Body of pancreas (tissue), 4 donors: ENCODE results near the gene HNRNPF. TPM values are rescaled to one million over a fixed set of nuclear protein-coding genes. Genes with fewer than 3 reads are reported as not detected.

ENCODE experiments used
- ATAC-seq: fragments of 150-250 bp; one replicate; pipeline ENCODE4 v1.9.1; 2016
- DNase-seq, 4 donors: peaks; one replicate each; pipeline ENCODE4 v3.0.0-alpha.2; 2019
- H3K27ac ChIP-seq, 4 donors: fragments of 200-600 bp; sonication (generic); 1 replicate in 3 of 4; 2 replicates in 1 of 4; pipeline versions ENCODE4 v1.5.1 to v1.6.1; 2016 to 2019; ENCODE audit warnings: mild to moderate bottlenecking in 1 of 4, mixed read lengths in 1 of 4, moderate library complexity in 1 of 4
- H3K27me3 ChIP-seq, 2 donors: fragments of 200-600 bp; sonication (generic); one replicate each; pipeline ENCODE4 v1.6.0; 2016; ENCODE audit warnings: mild to moderate bottlenecking in 1 of 2
- H3K36me3 ChIP-seq, 2 donors: fragments of 200-600 bp; sonication (generic); replicated peaks in 1 of 2; 2 replicates each; pipeline ENCODE4 v1.5.1; 2016; ENCODE audit warnings: low read depth in 2 of 2; ENCODE audit not compliant: insufficient read depth in 1 of 2
- H3K4me1 ChIP-seq: fragments of 200-600 bp; sonication (generic); one replicate; pipeline ENCODE4 v1.6.0; 2016
- H3K4me3 ChIP-seq, 2 donors: fragments of 200-600 bp; sonication (generic); 1 replicate in 1 of 2; 2 replicates in 1 of 2; pipeline ENCODE4 v1.5.1; 2016 to 2019
- H3K9me3 ChIP-seq, 3 donors: fragments of 200-600 bp; sonication (generic); 1 replicate in 2 of 3; 2 replicates in 1 of 3; pipeline ENCODE4 v1.5.1; 2016
- CTCF ChIP-seq, 7 experiments: fragments of 450-650 bp in 4 of 7; fragments of 200-600 bp in 3 of 7; sonication (generic) in 3 of 7; IDR thresholded peaks; one replicate each; pipeline ENCODE4 v1.5.1; 2016 to 2019; ENCODE audit warnings: antibody characterized with exemption in 7 of 7
- POLR2A ChIP-seq, 3 donors: fragments of 450-650 bp; IDR thresholded peaks; one replicate each; pipeline ENCODE4 v1.6.1; 2016; ENCODE audit warnings: antibody characterized with exemption in 3 of 3, mild to moderate bottlenecking in 2 of 3
- WGBS, 2 donors: methylation state at CpG; one replicate each; pipeline ENCODE4 v1.1.5; 2017; 5-methylcytosine and 5-hydroxymethylcytosine counted together
- intact Hi-C: fragments of 100-400 bp; cut with DNase I; formaldehyde crosslinking; loops from one replicate; pipeline ENCODE4 v1.15.1; 2023
- total RNA-seq, 2 donors: library from RNA; depleted of rRNA; stranded (reverse); fragments of >200 nt; gene quantifications; one replicate each; pipeline ENCODE4 v1.1.0, GENCODE V29; 2016

HNRNPF gene
- total RNA-seq, 2 donors from 2014 or later, result 33.6 to 80.9 TPM

DNA sequence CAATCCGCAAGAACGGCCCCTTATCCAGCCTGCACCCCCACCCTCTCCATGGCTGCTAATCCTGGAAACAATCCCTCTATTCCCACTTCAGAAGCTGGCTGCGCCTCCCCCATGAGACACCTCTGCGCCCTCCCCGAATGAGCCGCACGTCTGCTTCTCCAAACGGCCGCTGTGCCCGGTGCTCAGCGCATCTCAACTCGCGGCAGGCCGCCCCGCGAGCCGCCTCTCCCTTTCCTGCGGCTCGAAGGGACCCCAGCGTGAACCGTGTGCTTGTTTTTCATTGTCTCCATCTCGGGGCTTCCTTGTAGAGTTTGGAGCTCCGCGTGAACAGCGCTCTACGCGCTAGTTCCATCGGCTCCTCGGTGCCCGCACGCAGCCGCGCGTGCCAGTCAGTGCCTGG is 58.3 kb downstream of the HNRNPF start:
- H3K27me3 ChIP-seq, result no peaks in the 10 kb centered on the region
- TF ChIP-seq CTCF (IDR thresholded peaks at IDR 0.05) (no peak), POLR2A (IDR thresholded peaks at IDR 0.05) (no peak)
- H3K4me3 ChIP-seq, result no peak overlapping the region
- DNase-seq, result no peak
- no peak for ATAC-seq
- H3K9me3 ChIP-seq, result no peaks in the 10 kb centered on the region
- 18 to 48% methylated on average over 32 to 34 of the region's 34 CpGs for WGBS, 2 donors
- H3K4me1 ChIP-seq, result peaks cover 11% of the 10 kb centered on the region
- intact Hi-C loops, result no loop called here
- H3K27ac ChIP-seq, result no peak overlapping the region
- H3K36me3 ChIP-seq, result no peaks in the 10 kb centered on the region

DNA sequence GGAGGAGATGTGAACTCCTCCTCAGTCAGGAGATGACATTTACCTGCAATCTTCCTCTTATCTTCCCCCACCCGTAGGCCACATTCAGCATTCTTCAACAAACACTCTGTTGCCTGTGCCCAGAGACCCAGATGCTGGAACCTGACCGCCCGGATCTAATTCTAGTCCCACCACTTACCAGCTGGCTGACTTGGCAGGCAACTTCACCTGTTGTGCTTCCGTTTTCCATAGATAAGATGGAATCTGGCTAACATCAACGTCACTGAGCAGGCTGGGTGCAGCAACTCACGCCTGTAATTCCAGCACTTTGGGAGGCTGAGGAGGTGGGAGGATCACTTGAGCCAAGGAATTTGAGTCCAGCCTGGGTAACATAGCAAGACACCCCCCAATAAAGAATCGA is 58.8 kb downstream of the HNRNPF start:
- 23 to 33% methylated on average over 7 of the region's 7 CpGs for WGBS, 2 donors
- intact Hi-C loops, result no loop called here
- ATAC-seq, result peak; percentile 25
- no peaks in the 10 kb centered on the region for H3K36me3 ChIP-seq
- H3K27me3 ChIP-seq, result no peaks in the 10 kb centered on the region
- no peaks in the 10 kb centered on the region for H3K9me3 ChIP-seq
- TF ChIP-seq CTCF (IDR thresholded peaks at IDR 0.05), result no peak
- TF ChIP-seq POLR2A (IDR thresholded peaks at IDR 0.05), result no peak
- H3K4me3 ChIP-seq, result no peak overlapping the region
- DNase-seq, result peak in 3 of 4 donors; percentile 38 to 50 (median 39)
- no peak overlapping the region for H3K27ac ChIP-seq
- peaks cover 11% of the 10 kb centered on the region for H3K4me1 ChIP-seq

DNA sequence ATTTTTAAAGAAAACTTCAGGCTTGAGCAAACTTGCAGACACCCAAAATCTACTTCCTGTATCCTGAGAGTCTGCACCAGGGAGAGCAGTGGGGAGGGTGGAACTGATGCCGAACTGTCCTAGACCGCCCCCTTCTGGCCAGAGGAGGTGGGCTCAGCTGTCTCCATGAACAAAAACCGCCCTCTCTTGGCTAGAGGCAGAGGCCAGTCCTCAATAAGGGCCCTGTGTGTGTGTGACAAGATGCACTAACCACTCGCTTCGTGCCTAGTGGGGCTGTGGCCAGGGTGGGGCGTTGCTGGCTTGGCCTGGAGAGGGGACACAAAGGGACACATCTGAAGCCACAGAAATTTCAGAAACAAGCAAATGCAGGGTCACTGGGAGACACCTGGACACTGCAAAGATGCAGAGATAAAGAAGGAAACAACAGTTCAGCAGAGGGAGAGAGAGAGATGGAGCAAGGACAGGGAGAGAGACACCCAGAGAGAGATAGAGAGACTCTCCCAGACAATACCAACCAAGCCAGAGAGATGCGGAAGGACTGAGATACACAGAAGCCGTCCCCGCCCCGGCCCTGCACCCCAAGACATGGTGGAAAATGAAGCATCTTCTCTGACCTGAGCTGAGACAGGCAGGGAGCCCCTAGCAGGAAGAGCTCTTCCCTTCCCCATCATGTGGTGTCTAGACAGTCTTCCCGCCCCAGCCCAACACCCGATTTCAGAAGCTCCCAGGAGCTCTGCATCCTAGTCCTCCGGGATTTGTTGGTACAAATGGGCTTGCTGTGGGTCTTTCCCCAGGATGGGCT is 60.3 kb downstream of the HNRNPF start:
- Histone ChIP-seq H3K4me1 (peaks cover 11% of the 10 kb centered on the region), H3K9me3 (no peaks in the 10 kb centered on the region), H3K27me3 (no peaks in the 10 kb centered on the region), H3K36me3 (no peaks in the 10 kb centered on the region), H3K4me3 (no peak overlapping the region), H3K27ac (no peak overlapping the region)
- WGBS, 2 donors, result 53 to 57% methylated on average over 12 to 13 of the region's 13 CpGs
- DNase-seq (peak; percentile 82 to 91 (median 88)), ATAC-seq (peak; percentile 96)
- intact Hi-C loops, result loop anchor here (5.0 kb wide), 1 partner anchor 56 kb away; no protein-coding TSS in a partner anchor
- TF ChIP-seq CTCF (IDR thresholded peaks at IDR 0.05) (peak; percentile 71 to 92 (median 83)), POLR2A (IDR thresholded peaks at IDR 0.05) (no peak)

DNA sequence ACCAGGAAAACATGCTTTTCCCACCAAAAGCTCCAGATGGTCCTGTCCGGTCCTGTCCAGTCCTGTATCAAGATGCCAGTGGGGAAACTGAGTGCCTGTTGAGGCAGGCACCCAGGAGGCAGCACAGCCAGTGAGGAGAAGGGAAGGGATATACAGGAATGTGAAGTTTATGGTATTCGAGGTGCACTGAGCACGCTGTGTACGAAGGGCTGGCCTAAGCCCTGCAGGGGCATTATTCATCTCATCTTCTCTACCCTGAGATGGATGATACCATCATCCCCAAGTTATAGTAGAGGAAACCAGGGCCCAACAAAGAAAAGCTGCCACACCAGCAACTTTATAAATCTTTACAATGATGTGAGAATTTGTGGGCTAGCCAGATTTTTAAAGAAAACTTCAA is 61.0 kb downstream of the HNRNPF start:
- TF ChIP-seq POLR2A (IDR thresholded peaks at IDR 0.05) (no peak), CTCF (IDR thresholded peaks at IDR 0.05) (no peak)
- ATAC-seq (no peak), DNase-seq (no peak)
- intact Hi-C loops, result loop anchor here (5.0 kb wide), 1 partner anchor 56 kb away; no protein-coding TSS in a partner anchor
- H3K27ac ChIP-seq, result no peak overlapping the region
- H3K4me1 ChIP-seq, result peaks cover 11% of the 10 kb centered on the region
- no peaks in the 10 kb centered on the region for H3K36me3 ChIP-seq
- H3K27me3 ChIP-seq, result no peaks in the 10 kb centered on the region
- H3K4me3 ChIP-seq, result no peak overlapping the region
- 81 to 92% methylated on average over 4 of the region's 4 CpGs for WGBS, 2 donors
- no peaks in the 10 kb centered on the region for H3K9me3 ChIP-seq

- 67 to 83% methylated on average over 1 to 8 of the region's 8 CpGs for WGBS, 2 donors
- peaks cover 5% of the 10 kb centered on the region for H3K4me1 ChIP-seq
- intact Hi-C loops, result no loop called here
- TF ChIP-seq CTCF (IDR thresholded peaks at IDR 0.05) (no peak), POLR2A (IDR thresholded peaks at IDR 0.05) (no peak)
- no peaks in the 10 kb centered on the region for H3K36me3 ChIP-seq
- DNase-seq (no peak), ATAC-seq (no peak)
- no peak overlapping the region for H3K27ac ChIP-seq
- H3K9me3 ChIP-seq, result no peaks in the 10 kb centered on the region
- no peak overlapping the region for H3K4me3 ChIP-seq
- H3K27me3 ChIP-seq, result no peaks in the 10 kb centered on the region
These were observed 64.9 kb downstream of the HNRNPF start for GRCh38 chr10:43344051-43344450.
